Fibroblast of the aortic adventitia (primary cell): ENCODE data around the gene GMDS. TPM values are rescaled to one million over a fixed set of nuclear protein-coding genes. Genes with fewer than 3 reads are reported as not detected.
"Not testable (repeated sequence)": the region's sequence is repeated elsewhere in the genome, so short reads cannot be mapped to it uniquely, and the experiment has no call there.

Experiments
- DNase-seq: peaks from one replicate; pipeline ENCODE4 v3.0.0-alpha.2; 2010; ENCODE audit warnings: low read depth
- H3K4me3 ChIP-seq: 2 replicates; pipeline ENCODE4 v1.5.1; 2011; ENCODE audit warnings: low read depth, mild to moderate bottlenecking, control low read depth, low read length, moderate library complexity
- CTCF ChIP-seq: IDR thresholded peaks from 2 replicates; pipeline ENCODE4 v1.5.1; 2011; ENCODE audit warnings: mild to moderate bottlenecking, low read length, control low read depth, inconsistent platforms; ENCODE audit not compliant: insufficient read depth
- total RNA-seq: library from RNA; depleted of rRNA; stranded (reverse); fragments of >200 nt; gene quantifications from 2 replicates; pipeline ENCODE4 v1.2.3, GENCODE V29; 2012; ENCODE audit warnings: low replicate concordance

GMDS gene
- total RNA-seq, 1 donor: 15.9 TPM

GRCh38 chr6:1670711-1671462 is 574.5 kb downstream of the GMDS start:
- DNase-seq: peak; percentile 26
- H3K4me3 ChIP-seq: no peak overlapping the region
- TF ChIP-seq CTCF: no peak

- no peak overlapping the region for H3K4me3 ChIP-seq
- no peak for DNase-seq
- TF ChIP-seq CTCF: no peak
These were observed 575.4 kb downstream of the GMDS start for GRCh38 chr6:1669996-1670395.

- DNase-seq, H3K4me3 ChIP-seq: not testable (repeated sequence)
These were observed 576.9 kb downstream of the GMDS start for GRCh38 chr6:1668456-1668855.

- no peak for TF ChIP-seq CTCF
- no peak for DNase-seq
- no peak overlapping the region for H3K4me3 ChIP-seq
These were observed 577.6 kb downstream of the GMDS start for GRCh38 chr6:1667805-1668175.

GRCh38 chr6:1667012-1667804 is 578.2 kb downstream of the GMDS start:
- TF ChIP-seq CTCF: no peak
- no peak overlapping the region for H3K4me3 ChIP-seq
- no peak for DNase-seq

- no peak overlapping the region for H3K4me3 ChIP-seq
- DNase-seq: no peak
- no peak for TF ChIP-seq CTCF
These were observed 580.2 kb downstream of the GMDS start for GRCh38 chr6:1665214-1665613.

- no peak for TF ChIP-seq CTCF
- no peak for DNase-seq
- H3K4me3 ChIP-seq: no peak overlapping the region
These were observed 581.1 kb downstream of the GMDS start for GRCh38 chr6:1664329-1664728.
